ENCODE data around the gene AICDA. TPM values are rescaled to one million over a fixed set of nuclear protein-coding genes. Genes with fewer than 3 reads are reported as not detected.
"Not testable (repeated sequence)": the region's sequence is repeated elsewhere in the genome, so short reads cannot be mapped to it uniquely, and the experiment has no call there.

Gene AICDA
- total RNA-seq, 1 donor from 2014 or later, result not detected

GRCh38 chr12:8630131-8630530 is 17.5 kb upstream of the AICDA start:
- H3K4me3 ChIP-seq (ENCODE audit: low read depth, low read length), result no peak overlapping the region
- DNase-seq (ENCODE audit: low read depth), result no peak
- TF ChIP-seq CTCF (conservative IDR thresholded peaks at IDR 0.05; ENCODE audit: low read depth, low read length), result no peak

GRCh38 chr12:8629486-8630033 is 16.9 kb upstream of the AICDA start:
- peak; percentile 66 for DNase-seq (ENCODE audit: low read depth)

GRCh38 chr12:8628731-8629130 is 16.1 kb upstream of the AICDA start:
- H3K4me3 ChIP-seq (ENCODE audit: low read depth, low read length), result no peak overlapping the region
- TF ChIP-seq CTCF (conservative IDR thresholded peaks at IDR 0.05; ENCODE audit: low read depth, low read length), result no peak
- no peak for DNase-seq (ENCODE audit: low read depth)

More at GRCh38 chr12:8629486-8630033, 16.9 kb upstream of the AICDA start:
- no peak overlapping the region for H3K4me3 ChIP-seq (ENCODE audit: low read depth, low read length)
- no peak for TF ChIP-seq CTCF (conservative IDR thresholded peaks at IDR 0.05; ENCODE audit: low read depth, low read length)

- not testable (repeated sequence) for H3K4me3 ChIP-seq (ENCODE audit: low read depth, low read length); DNase-seq (ENCODE audit: low read depth)
Observed at GRCh38 chr12:8624750-8625149, 12.1 kb upstream of the AICDA start.

- no peak for DNase-seq (ENCODE audit: low read depth)
- no peak overlapping the region for H3K4me3 ChIP-seq (ENCODE audit: low read depth, low read length)
- no peak for TF ChIP-seq CTCF (conservative IDR thresholded peaks at IDR 0.05; ENCODE audit: low read depth, low read length)
Observed at GRCh38 chr12:8622646-8623045, 10.0 kb upstream of the AICDA start.

- TF ChIP-seq CTCF (conservative IDR thresholded peaks at IDR 0.05; ENCODE audit: low read depth, low read length), result no peak
- DNase-seq (ENCODE audit: low read depth), result no peak
- H3K4me3 ChIP-seq (ENCODE audit: low read depth, low read length), result no peak overlapping the region
Observed at GRCh38 chr12:8615206-8615605, 2.5 kb upstream of the AICDA start.

GRCh38 chr12:8613881-8614280 is 1.2 kb upstream of the AICDA start:
- DNase-seq (ENCODE audit: low read depth); H3K4me3 ChIP-seq (ENCODE audit: low read depth, low read length): not testable (repeated sequence)

GRCh38 chr12:8609061-8609570 is 3.5 kb downstream of the AICDA start:
- no peak for DNase-seq (ENCODE audit: low read depth)
- H3K4me3 ChIP-seq (ENCODE audit: low read depth, low read length), result no peak overlapping the region
- peak; percentile 92 for TF ChIP-seq CTCF (conservative IDR thresholded peaks at IDR 0.05; ENCODE audit: low read depth, low read length)
